ENCODE data around the gene GRIK4. TPM values are rescaled to one million over a fixed set of nuclear protein-coding genes. Genes with fewer than 3 reads are reported as not detected.
A peak's percentile ranks its signal among the peaks of the same experiment; 100 is the strongest.
"Not testable (repeated sequence)": the region's sequence is repeated elsewhere in the genome, so short reads cannot be mapped to it uniquely, and the experiment has no call there.

The GRIK4 gene
- total and polyA plus RNA-seq, 8 donors = 0.02 TPM; not detected in 7

- DNase-seq (peak in 1 of 6 donors; percentile 13), FAIRE-seq (no peak), ATAC-seq (no peak)
- TF ChIP-seq, protein P1, sequence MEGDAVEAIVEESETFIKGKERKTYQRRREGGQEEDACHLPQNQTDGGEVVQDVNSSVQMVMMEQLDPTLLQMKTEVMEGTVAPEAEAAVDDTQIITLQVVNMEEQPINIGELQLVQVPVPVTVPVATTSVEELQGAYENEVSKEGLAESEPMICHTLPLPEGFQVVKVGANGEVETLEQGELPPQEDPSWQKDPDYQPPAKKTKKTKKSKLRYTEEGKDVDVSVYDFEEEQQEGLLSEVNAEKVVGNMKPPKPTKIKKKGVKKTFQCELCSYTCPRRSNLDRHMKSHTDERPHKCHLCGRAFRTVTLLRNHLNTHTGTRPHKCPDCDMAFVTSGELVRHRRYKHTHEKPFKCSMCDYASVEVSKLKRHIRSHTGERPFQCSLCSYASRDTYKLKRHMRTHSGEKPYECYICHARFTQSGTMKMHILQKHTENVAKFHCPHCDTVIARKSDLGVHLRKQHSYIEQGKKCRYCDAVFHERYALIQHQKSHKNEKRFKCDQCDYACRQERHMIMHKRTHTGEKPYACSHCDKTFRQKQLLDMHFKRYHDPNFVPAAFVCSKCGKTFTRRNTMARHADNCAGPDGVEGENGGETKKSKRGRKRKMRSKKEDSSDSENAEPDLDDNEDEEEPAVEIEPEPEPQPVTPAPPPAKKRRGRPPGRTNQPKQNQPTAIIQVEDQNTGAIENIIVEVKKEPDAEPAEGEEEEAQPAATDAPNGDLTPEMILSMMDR (IDR thresholded peaks at IDR 0.05) = no peak
- 57 to 70% methylated on average over 7 of the region's 7 CpGs for whole genome bisulfite sequencing, 2 donors
- no peaks in the 10 kb centered on the region for H3K4me1 ChIP-seq
- no peak overlapping the region for H3K4me3 ChIP-seq
- H3K36me3 ChIP-seq = no peaks in the 10 kb centered on the region
- no peaks in the 10 kb centered on the region for H3K27me3 ChIP-seq
- intact Hi-C loops (cut with DNase I) = no loop called here
- no peak overlapping the region for H3K27ac ChIP-seq
- no peaks in the 10 kb centered on the region for H3K9me3 ChIP-seq
Observed at GRCh38 chr11:120579611-120580031, 68.1 kb downstream of the GRIK4 start.

- 75% methylated on average over 4 of the region's 4 CpGs for WGBS, 2 donors
Observed at GRCh38 chr11:120581313-120581712, 69.8 kb downstream of the GRIK4 start.

DNA sequence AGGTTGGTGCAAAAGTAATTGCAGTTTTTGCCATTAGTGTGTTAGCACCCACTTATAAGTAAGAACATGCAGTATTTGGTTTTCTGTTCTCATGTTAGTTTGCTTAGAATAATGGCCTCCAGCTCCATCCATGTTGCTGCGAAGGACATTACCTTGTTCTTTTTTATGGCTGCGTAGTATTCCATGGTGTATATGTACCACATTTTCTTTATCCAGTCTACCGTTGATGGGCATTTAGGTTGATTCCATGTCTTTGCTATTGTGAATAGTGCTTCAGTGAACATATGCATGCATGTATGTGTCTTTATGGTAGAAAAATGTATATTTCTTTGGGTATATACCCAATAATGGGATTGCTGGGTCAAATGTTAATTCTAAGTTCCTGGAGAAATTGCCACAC lies 71.0 kb downstream of the GRIK4 start:
- H3K27me3 ChIP-seq; DNase-seq; ATAC-seq; H3K27ac ChIP-seq; FAIRE-seq; H3K4me1 ChIP-seq; intact Hi-C loops (cut with DNase I); H3K4me3 ChIP-seq; H3K9me3 ChIP-seq; H3K36me3 ChIP-seq: not testable (repeated sequence)
- 91 to 96% methylated on average over 3 of the region's 3 CpGs for WGBS, 2 donors

More at GRCh38 chr11:120581313-120581712, 69.8 kb downstream of the GRIK4 start:
- intact Hi-C loops (cut with DNase I) = no loop called here
- TF ChIP-seq, protein P1 (IDR thresholded peaks at IDR 0.05) = no peak
- Histone ChIP-seq H3K9me3 (no peaks in the 10 kb centered on the region), H3K27me3 (no peaks in the 10 kb centered on the region), H3K4me1 (no peaks in the 10 kb centered on the region), H3K36me3 (no peaks in the 10 kb centered on the region), H3K27ac (no peak overlapping the region), H3K4me3 (no peak overlapping the region)
- FAIRE-seq (no peak), DNase-seq (no peak), ATAC-seq (no peak)

- intact Hi-C loops (cut with DNase I) = no loop called here
- no peaks in the 10 kb centered on the region for H3K4me1 ChIP-seq
- no peaks in the 10 kb centered on the region for H3K27me3 ChIP-seq
- H3K36me3 ChIP-seq = no peaks in the 10 kb centered on the region
- no peak overlapping the region for H3K4me3 ChIP-seq
- FAIRE-seq (no peak), DNase-seq (no peak), ATAC-seq (no peak)
- no peak overlapping the region for H3K27ac ChIP-seq
- no peaks in the 10 kb centered on the region for H3K9me3 ChIP-seq
- TF ChIP-seq, protein P1 (IDR thresholded peaks at IDR 0.05) = no peak
- 54 to 59% methylated on average over 3 of the region's 3 CpGs for WGBS, 2 donors
Observed at GRCh38 chr11:120586072-120586471, 74.5 kb downstream of the GRIK4 start.

GRCh38 chr11:120586728-120587127 lies 75.2 kb downstream of the GRIK4 start:
- DNase-seq (peak in 1 of 6 donors; percentile 6), FAIRE-seq (no peak), ATAC-seq (no peak)
- WGBS, 2 donors = 73 to 75% methylated on average over 7 of the region's 7 CpGs
- Histone ChIP-seq H3K27ac (no peak overlapping the region), H3K4me3 (no peak overlapping the region), H3K4me1 (no peaks in the 10 kb centered on the region), H3K36me3 (no peaks in the 10 kb centered on the region), H3K9me3 (no peaks in the 10 kb centered on the region), H3K27me3 (no peaks in the 10 kb centered on the region)
- TF ChIP-seq, protein P1 (IDR thresholded peaks at IDR 0.05) = no peak
- intact Hi-C loops (cut with DNase I) = no loop called here

Data from pancreas (tissue), 10 donors.